Testis (tissue), 2 donors: ENCODE results near the gene RAB12.

Experiments used
- CTCF ChIP-seq, 3 experiments: fragments of 450-650 bp in 2 of 3; fragments of 200-600 bp in 1 of 3; sonication (generic) in 1 of 3; IDR thresholded peaks; one replicate each; pipeline ENCODE4 v1.5.1; 2016 to 2019; ENCODE audit warnings: antibody characterized with exemption in 3 of 3, mild to moderate bottlenecking in 2 of 3, moderate library complexity in 1 of 3
- POLR2A ChIP-seq: fragments of 450-650 bp; IDR thresholded peaks from one replicate; pipeline ENCODE4 v1.6.1; 2017; ENCODE audit warnings: antibody characterized with exemption, mild to moderate bottlenecking, moderate library complexity

DNA sequence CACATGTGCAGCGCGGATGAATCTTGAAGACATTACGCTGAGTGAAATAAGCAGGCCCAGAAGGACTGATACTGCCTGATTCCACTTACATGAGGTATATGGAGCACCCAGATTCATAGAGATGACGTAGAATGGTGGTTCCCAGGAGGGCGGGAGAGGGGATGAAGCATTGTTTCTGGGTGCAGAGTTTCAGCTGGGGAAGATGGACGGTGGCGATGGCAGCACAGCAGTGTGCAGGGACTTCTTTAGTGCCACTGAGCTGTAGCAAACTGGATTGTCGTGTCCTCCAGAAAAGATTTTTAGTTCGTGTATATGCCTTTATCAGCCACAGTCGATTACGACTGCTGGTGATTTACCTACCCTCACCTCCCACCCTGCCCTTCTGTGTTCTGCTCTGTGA, 30.5 kb downstream of the RAB12 start:
- no peak for TF ChIP-seq POLR2A
- TF ChIP-seq CTCF (IDR thresholded peaks at IDR 0.05) = no peak
